HepG2 (cell line): ENCODE results near the gene AGPAT2. TPM values are rescaled to one million over a fixed set of nuclear protein-coding genes. Genes with fewer than 3 reads are reported as not detected.
A peak's percentile ranks its signal among the peaks of the same experiment; 100 is the strongest.

Experiments
- ATAC-seq: fragments of 200-7000 bp; cut with Tn5 transposase; 3 replicates; pipeline ENCODE4 v1.9.1; 2020; ENCODE audit warnings: mild to moderate bottlenecking, moderate library complexity
- BruUV-seq: library from RNA; stranded (reverse); fragments of 400-500 nt; replicated peaks from 2 replicates; lab custom pipeline; 2021; lab: Mats Ljungman, UMichigan
- CTCF ChIA-PET: fragments of 300-600 bp; formaldehyde crosslinking; extraction: SDS; loops from one replicate; lab custom pipeline; 2021; ENCODE audit warnings: low total read pairs, inconsistent platforms, low intra/inter-chr PET ratio; lab: Yijun Ruan, JAX
- POLR2A ChIA-PET: fragments of 350-600 bp; sonication (Branson Sonifier 250); formaldehyde crosslinking; loops from one replicate; lab custom pipeline; 2020; ENCODE audit warnings: antibody characterized with exemption, inconsistent platforms; lab: Yijun Ruan, JAX
- DNase-seq: peaks from one replicate; pipeline ENCODE4 v3.0.0-alpha.2; 2015; ENCODE audit warnings: low spot score
- FAIRE-seq: peaks from 3 replicates; lab custom pipeline; 2011; peaks lifted over from hg19 to GRCh38; lab: Jason Lieb, UNC
- H2AFZ ChIP-seq: one replicate; pipeline ENCODE4 v1.6.1; 2011; ENCODE audit warnings: low read length, inconsistent platforms
- H3K27ac ChIP-seq: fragments of 300-600 bp; 3 replicates; pipeline ENCODE4 v1.8.0; 2011; ENCODE audit warnings: mixed run types, mild to moderate bottlenecking, mixed read lengths, low read length, inconsistent platforms; ENCODE audit not compliant: insufficient read depth; ENCODE audit errors: extremely low read length
- H3K27me3 ChIP-seq, 2 experiments: fragments of 200-600 bp in 1 of 2; 2 replicates in 1 of 2; 3 replicates in 1 of 2; pipeline versions ENCODE4 v1.6.0 to v1.8.0; 2011; ENCODE audit warnings: low read length in 2 of 2, mild to moderate bottlenecking in 2 of 2, moderate library complexity in 2 of 2, inconsistent platforms in 1 of 2; ENCODE audit not compliant: insufficient read depth in 2 of 2, control insufficient read depth in 1 of 2
- H3K36me3 ChIP-seq, 2 experiments: fragments of 200-600 bp in 1 of 2; replicated peaks in 1 of 2; 2 replicates in 1 of 2; 3 replicates in 1 of 2; pipeline versions ENCODE4 v1.5.1 to v1.8.0; 2011; ENCODE audit warnings: low read length in 2 of 2, inconsistent platforms in 1 of 2; ENCODE audit not compliant: insufficient read depth in 2 of 2, control insufficient read depth in 1 of 2
- H3K4me1 ChIP-seq: 2 replicates; pipeline ENCODE4 v1.5.1; 2012; ENCODE audit warnings: low read length, inconsistent platforms; ENCODE audit not compliant: insufficient read depth
- H3K4me2 ChIP-seq: 2 replicates; pipeline ENCODE4 v1.6.0; 2011; ENCODE audit warnings: low read depth, low read length, inconsistent platforms
- H3K4me3 ChIP-seq, 3 experiments: fragments of 200-600 bp in 1 of 3; sonication (generic), shearing (Covaris generic) in 1 of 3; replicated peaks in 1 of 3; 2 replicates each; pipeline ENCODE4 v1.5.1; 2011 to 2016; ENCODE audit warnings: low read length in 3 of 3, inconsistent platforms in 2 of 3, low read depth in 2 of 3, mild to moderate bottlenecking in 2 of 3, control low read depth in 1 of 3, mixed read lengths in 1 of 3; ENCODE audit not compliant: insufficient read depth in 1 of 3
- H3K79me2 ChIP-seq: one replicate; pipeline ENCODE4 v1.6.1; 2011; ENCODE audit warnings: low read length, inconsistent platforms; ENCODE audit not compliant: insufficient read depth
- H3K9ac ChIP-seq: 2 replicates; pipeline ENCODE4 v1.6.0; 2011; ENCODE audit warnings: mild to moderate bottlenecking, low read depth, low read length, inconsistent platforms; ENCODE audit not compliant: insufficient read depth
- H3K9me3 ChIP-seq: 2 replicates; pipeline ENCODE4 v1.5.1; 2012; ENCODE audit warnings: mild to moderate bottlenecking, low read length
- H4K20me1 ChIP-seq: 2 replicates; pipeline ENCODE4 v1.6.0; 2011; ENCODE audit warnings: inconsistent platforms, mild to moderate bottlenecking, low read length, moderate library complexity; ENCODE audit not compliant: insufficient read depth
- FOSL2 ChIP-seq: sonication (generic); formaldehyde crosslinking; IDR thresholded peaks from 2 replicates; pipeline ENCODE4 v1.4.0; 2020; ENCODE audit warnings: missing genetic modification reagents
- GTF3A ChIP-seq: sonication (generic); formaldehyde crosslinking; conservative IDR thresholded peaks from 2 replicates; pipeline ENCODE4 v1.4.0; 2020; ENCODE audit warnings: mild to moderate bottlenecking, missing genetic modification reagents
- HNRNPUL1 ChIP-seq: fragments of 200-400 bp; formaldehyde crosslinking; IDR thresholded peaks from 2 replicates; pipeline ENCODE4 v1.6.1; 2017; ENCODE audit warnings: low read depth, mild to moderate bottlenecking, low read length, moderate library complexity
- KDM2A ChIP-seq: sonication (generic); formaldehyde crosslinking; IDR thresholded peaks from 2 replicates; pipeline ENCODE4 v1.4.0; 2020; ENCODE audit warnings: low read depth, missing genetic modification reagents, borderline replicate concordance
- KLF16 ChIP-seq, 2 experiments: sonication (generic) in 1 of 2; formaldehyde crosslinking in 1 of 2; IDR thresholded peaks; 2 replicates each; pipeline versions ENCODE4 v1.6.1 to v1.8.0; 2016 to 2023; ENCODE audit warnings: missing genetic modification reagents in 2 of 2, missing compliant biosample characterization in 1 of 2
- MED1 ChIP-seq: sonication (generic); formaldehyde crosslinking; IDR thresholded peaks from 2 replicates; pipeline ENCODE4 v1.4.0; 2020; ENCODE audit warnings: missing genetic modification reagents
- MEIS1 ChIP-seq: sonication (generic); formaldehyde crosslinking; IDR thresholded peaks from 2 replicates; pipeline ENCODE4 v1.9.0; 2021; ENCODE audit warnings: mild to moderate bottlenecking, missing genetic modification reagents, moderate library complexity, borderline replicate concordance
- MIER3 ChIP-seq: IDR thresholded peaks from 2 replicates; pipeline ENCODE4 v1.6.1; 2016; ENCODE audit warnings: missing compliant biosample characterization, borderline replicate concordance
- NFYB ChIP-seq: sonication (generic); formaldehyde crosslinking; IDR thresholded peaks from 2 replicates; pipeline ENCODE4 v1.4.0; 2020; ENCODE audit warnings: missing genetic modification reagents
- ZFX ChIP-seq: sonication (generic); formaldehyde crosslinking; IDR thresholded peaks from 2 replicates; pipeline ENCODE4 v1.4.0; 2020; ENCODE audit warnings: mild to moderate bottlenecking, low read depth, missing genetic modification reagents, moderate library complexity
- ZMAT3 ChIP-seq: sonication (generic); formaldehyde crosslinking; conservative IDR thresholded peaks from 2 replicates; pipeline ENCODE4 v1.7.0; 2021; ENCODE audit warnings: missing genetic modification reagents
- ZNF441 ChIP-seq: sonication (generic); formaldehyde crosslinking; IDR thresholded peaks from 2 replicates; pipeline ENCODE4 v1.7.0; 2021; ENCODE audit warnings: missing genetic modification reagents, borderline replicate concordance
- ZNF496 ChIP-seq: sonication (generic); formaldehyde crosslinking; IDR thresholded peaks from 2 replicates; pipeline ENCODE4 v1.8.1; 2023; ENCODE audit warnings: mild to moderate bottlenecking, moderate library complexity, missing genetic modification reagents; ENCODE audit not compliant: insufficient replicate concordance
- ZNF589 ChIP-seq: sonication (generic); formaldehyde crosslinking; conservative IDR thresholded peaks from 2 replicates; pipeline ENCODE4 v1.8.0; 2022; ENCODE audit warnings: mild to moderate bottlenecking, moderate library complexity, missing genetic modification reagents
- ZNF766 ChIP-seq: sonication (generic); formaldehyde crosslinking; IDR thresholded peaks from 2 replicates; pipeline ENCODE4 v1.5.0; 2020; ENCODE audit warnings: missing genetic modification reagents, borderline replicate concordance
- WGBS: methylation state at CpG from one replicate; pipeline ENCODE4 v1.1.6; 2017; ENCODE audit warnings: low lambda C conversion rate; 5-methylcytosine and 5-hydroxymethylcytosine counted together
- in situ Hi-C: cut with HindIII; loops from 2 replicates; pipeline ENCODE4 v1.10.0; 2017; ENCODE audit warnings: low pct_unique_long_range_greater_than_20kb; ENCODE audit not compliant: extremely low pct_ligation_motif_present
- intact Hi-C: fragments of 100-400 bp; cut with micrococcal nuclease; formaldehyde crosslinking; loops from one replicate; pipeline ENCODE4 v1.10.0; 2022; ENCODE audit not compliant: unreplicated experiment
- polyA plus RNA-seq, 8 experiments: library from polyadenylated mRNA; depleted of rRNA in 3 of 8; stranded (reverse) in 7 of 8; unstranded in 1 of 8; fragments of >200 nt; fragmentation: Illumina TruSeq in 4 of 8; extraction: Trizol in 4 of 8; gene quantifications; 2 replicates each; pipeline versions ENCODE4 v1.2.1 to v1.2.3, GENCODE V29; 2011 to 2016; ENCODE audit warnings: low read depth in 4 of 8, missing spikeins in 1 of 8, mixed read lengths in 1 of 8; ENCODE audit not compliant: insufficient read depth in 1 of 8
- total RNA-seq, 5 experiments: library from RNA; depleted of rRNA; stranded (reverse); fragments of >200 nt; fragmentation: Illumina TruSeq; extraction: Trizol; gene quantifications; 2 replicates each; pipeline ENCODE4 v1.2.3, GENCODE V29; 2016; ENCODE audit warnings: low read depth in 1 of 5
- TF ChIP-seq, protein P1 (sequence below): IDR thresholded peaks from 2 replicates; pipeline ENCODE4 v1.6.1; 2016; ENCODE audit warnings: missing genetic modification reagents, missing compliant biosample characterization
- TF ChIP-seq, protein P2 (sequence below): sonication (generic); formaldehyde crosslinking; IDR thresholded peaks from 2 replicates; pipeline ENCODE4 v1.5.0; 2020; ENCODE audit warnings: mild to moderate bottlenecking, missing genetic modification reagents, moderate library complexity
- TF ChIP-seq, protein P3 (sequence below): sonication (generic); formaldehyde crosslinking; IDR thresholded peaks from 2 replicates; pipeline ENCODE4 v1.8.0; 2022; ENCODE audit warnings: missing genetic modification reagents, mild to moderate bottlenecking, moderate library complexity, borderline replicate concordance

AGPAT2 gene
- total and polyA plus RNA-seq, 2 of the 13 experiments (the other 11 are each of a cell fraction or from before 2014, with no cell fraction given): 3.9 to 25.8 TPM

DNA sequence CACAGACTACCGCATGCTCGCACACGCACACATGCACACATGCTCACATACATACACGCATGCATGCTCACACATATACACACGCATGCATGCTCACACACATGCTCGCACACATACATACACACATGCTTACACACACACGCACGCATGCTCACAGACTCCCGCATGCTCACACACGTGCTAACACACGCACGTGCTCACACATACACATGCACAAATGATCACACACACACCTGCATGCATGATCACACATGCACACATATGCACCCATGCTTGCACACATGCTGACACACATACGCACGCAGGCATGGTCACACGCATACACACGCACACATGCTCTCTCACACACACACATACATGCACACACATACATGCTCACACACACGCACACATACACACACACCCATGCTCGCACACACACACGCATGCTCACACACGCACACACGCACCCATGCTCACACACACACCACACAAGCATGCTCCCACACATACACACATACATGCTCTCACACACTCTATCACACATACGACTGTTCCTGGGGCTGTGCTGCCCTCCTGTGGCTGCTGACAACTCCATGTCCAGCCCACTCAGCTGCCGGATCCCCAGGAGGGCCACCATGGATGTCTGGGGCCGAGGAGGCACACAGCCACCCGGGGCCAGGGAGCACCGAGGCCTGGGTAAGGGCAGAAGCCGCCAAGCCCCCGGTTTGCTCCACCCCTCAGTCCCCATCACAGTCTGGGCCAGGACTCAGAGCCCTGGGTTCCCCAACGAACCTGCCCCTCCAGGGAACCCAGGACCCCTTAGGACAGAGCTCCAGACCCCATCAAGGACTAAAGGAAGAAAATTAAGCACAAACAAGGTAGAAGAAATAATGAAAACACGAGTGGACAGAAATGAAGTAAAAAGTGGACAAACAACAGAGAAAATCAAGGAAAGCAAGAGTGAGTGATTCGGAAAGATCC is 55.9 kb downstream of the AGPAT2 start:
- peaks cover 12 to 54% of the 10 kb centered on the region in 2 experiments; a peak in 4 of 5 replicates for H3K27me3 ChIP-seq
- in situ Hi-C loops: loop anchor here (25.0 kb wide), 1 partner anchor 294 kb away; the partner anchor contains the start of gene GPSM1
- no peak overlapping the region for H3K27ac ChIP-seq
- WGBS: 29% methylated on average over 29 of the region's 31 CpGs
- no peaks in the 10 kb centered on the region for H3K36me3 ChIP-seq
- no peak overlapping the region for H2AFZ ChIP-seq
- DNase-seq (peak; percentile 65), ATAC-seq (peak; percentile 73), FAIRE-seq (peak; percentile 30)
- H3K9ac ChIP-seq: no peak overlapping the region
- no peaks in the 10 kb centered on the region for H3K79me2 ChIP-seq
- H3K4me1 ChIP-seq: peaks cover 13% of the 10 kb centered on the region
- ChIA-PET POLR2A (interaction anchor here (0.9 kb wide), 1 partner anchor 268 kb away, joined by 3 read pairs; no protein-coding TSS in a partner anchor), CTCF (interaction anchor here (0.7 to 4.2 kb wide), 4 partner anchors 9 to 143 kb away, joined by 3 to 101 read pairs (median 4); no protein-coding TSS in a partner anchor)
- no peaks in the 10 kb centered on the region for H3K9me3 ChIP-seq
- intact Hi-C loops: no loop called here
- H4K20me1 ChIP-seq: peaks cover 11% of the 10 kb centered on the region; the same call in 1 of the 2 replicates
- no peak overlapping the region for H3K4me2 ChIP-seq
- no peak overlapping the region for H3K4me3 ChIP-seq
- no TSS peak for BruUV-seq
- TF ChIP-seq ZNF441 (CRISPR knock-in tag): no peak
- 0 out of 2 replicates have a peak, but pooled peaks have one; percentile 13 for TF ChIP-seq FOSL2 (CRISPR knock-in tag)
- no peak for TF ChIP-seq MED1 (CRISPR knock-in tag)
- 0 out of 2 replicates have a peak, but pooled peaks have one; percentile 39 for TF ChIP-seq ZNF589 (CRISPR knock-in tag)
- TF ChIP-seq, protein P1, sequence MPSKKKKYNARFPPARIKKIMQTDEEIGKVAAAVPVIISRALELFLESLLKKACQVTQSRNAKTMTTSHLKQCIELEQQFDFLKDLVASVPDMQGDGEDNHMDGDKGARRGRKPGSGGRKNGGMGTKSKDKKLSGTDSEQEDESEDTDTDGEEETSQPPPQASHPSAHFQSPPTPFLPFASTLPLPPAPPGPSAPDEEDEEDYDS (CRISPR knock-in tag): no peak
- TF ChIP-seq MEIS1 (CRISPR knock-in tag): no peak; the same call in 1 of the 2 replicates
- no peak for TF ChIP-seq ZNF766
- 0 out of 2 replicates have a peak, but pooled peaks have one; percentile 22 for TF ChIP-seq MIER3 (CRISPR knock-in tag)
- no peak for TF ChIP-seq ZNF496 (CRISPR knock-in tag)
- TF ChIP-seq NFYB: no peak
- TF ChIP-seq, protein P2, sequence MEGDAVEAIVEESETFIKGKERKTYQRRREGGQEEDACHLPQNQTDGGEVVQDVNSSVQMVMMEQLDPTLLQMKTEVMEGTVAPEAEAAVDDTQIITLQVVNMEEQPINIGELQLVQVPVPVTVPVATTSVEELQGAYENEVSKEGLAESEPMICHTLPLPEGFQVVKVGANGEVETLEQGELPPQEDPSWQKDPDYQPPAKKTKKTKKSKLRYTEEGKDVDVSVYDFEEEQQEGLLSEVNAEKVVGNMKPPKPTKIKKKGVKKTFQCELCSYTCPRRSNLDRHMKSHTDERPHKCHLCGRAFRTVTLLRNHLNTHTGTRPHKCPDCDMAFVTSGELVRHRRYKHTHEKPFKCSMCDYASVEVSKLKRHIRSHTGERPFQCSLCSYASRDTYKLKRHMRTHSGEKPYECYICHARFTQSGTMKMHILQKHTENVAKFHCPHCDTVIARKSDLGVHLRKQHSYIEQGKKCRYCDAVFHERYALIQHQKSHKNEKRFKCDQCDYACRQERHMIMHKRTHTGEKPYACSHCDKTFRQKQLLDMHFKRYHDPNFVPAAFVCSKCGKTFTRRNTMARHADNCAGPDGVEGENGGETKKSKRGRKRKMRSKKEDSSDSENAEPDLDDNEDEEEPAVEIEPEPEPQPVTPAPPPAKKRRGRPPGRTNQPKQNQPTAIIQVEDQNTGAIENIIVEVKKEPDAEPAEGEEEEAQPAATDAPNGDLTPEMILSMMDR (CRISPR knock-in tag): peak; percentile 99
- peak in 1 of 2 experiments; percentile 78; a peak in 1 of 4 replicates for TF ChIP-seq KLF16 (CRISPR knock-in tag; IDR thresholded peaks at IDR 0.05)
- peak; percentile 69; the same call in 1 of the 2 replicates for TF ChIP-seq KDM2A (CRISPR knock-in tag)
- TF ChIP-seq HNRNPUL1: no peak
- TF ChIP-seq, protein P3, sequence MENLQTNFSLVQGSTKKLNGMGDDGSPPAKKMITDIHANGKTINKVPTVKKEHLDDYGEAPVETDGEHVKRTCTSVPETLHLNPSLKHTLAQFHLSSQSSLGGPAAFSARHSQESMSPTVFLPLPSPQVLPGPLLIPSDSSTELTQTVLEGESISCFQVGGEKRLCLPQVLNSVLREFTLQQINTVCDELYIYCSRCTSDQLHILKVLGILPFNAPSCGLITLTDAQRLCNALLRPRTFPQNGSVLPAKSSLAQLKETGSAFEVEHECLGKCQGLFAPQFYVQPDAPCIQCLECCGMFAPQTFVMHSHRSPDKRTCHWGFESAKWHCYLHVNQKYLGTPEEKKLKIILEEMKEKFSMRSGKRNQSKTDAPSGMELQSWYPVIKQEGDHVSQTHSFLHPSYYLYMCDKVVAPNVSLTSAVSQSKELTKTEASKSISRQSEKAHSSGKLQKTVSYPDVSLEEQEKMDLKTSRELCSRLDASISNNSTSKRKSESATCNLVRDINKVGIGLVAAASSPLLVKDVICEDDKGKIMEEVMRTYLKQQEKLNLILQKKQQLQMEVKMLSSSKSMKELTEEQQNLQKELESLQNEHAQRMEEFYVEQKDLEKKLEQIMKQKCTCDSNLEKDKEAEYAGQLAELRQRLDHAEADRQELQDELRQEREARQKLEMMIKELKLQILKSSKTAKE (CRISPR knock-in tag): peak; percentile 59
- TF ChIP-seq ZFX (CRISPR knock-in tag): peak; percentile 1; the same call in 1 of the 2 replicates
- TF ChIP-seq GTF3A (CRISPR knock-in tag): no peak
- no peak for TF ChIP-seq ZMAT3 (CRISPR knock-in tag)
